ENCODE results near the gene ARHGAP18. TPM values are rescaled to one million over a fixed set of nuclear protein-coding genes. Genes with fewer than 3 reads are reported as not detected.

Gene ARHGAP18
- total and polyA plus RNA-seq, 2 of the 13 experiments (the other 11 are each of a cell fraction or from before 2014, with no cell fraction given): 58.2 to 115 TPM

DNA sequence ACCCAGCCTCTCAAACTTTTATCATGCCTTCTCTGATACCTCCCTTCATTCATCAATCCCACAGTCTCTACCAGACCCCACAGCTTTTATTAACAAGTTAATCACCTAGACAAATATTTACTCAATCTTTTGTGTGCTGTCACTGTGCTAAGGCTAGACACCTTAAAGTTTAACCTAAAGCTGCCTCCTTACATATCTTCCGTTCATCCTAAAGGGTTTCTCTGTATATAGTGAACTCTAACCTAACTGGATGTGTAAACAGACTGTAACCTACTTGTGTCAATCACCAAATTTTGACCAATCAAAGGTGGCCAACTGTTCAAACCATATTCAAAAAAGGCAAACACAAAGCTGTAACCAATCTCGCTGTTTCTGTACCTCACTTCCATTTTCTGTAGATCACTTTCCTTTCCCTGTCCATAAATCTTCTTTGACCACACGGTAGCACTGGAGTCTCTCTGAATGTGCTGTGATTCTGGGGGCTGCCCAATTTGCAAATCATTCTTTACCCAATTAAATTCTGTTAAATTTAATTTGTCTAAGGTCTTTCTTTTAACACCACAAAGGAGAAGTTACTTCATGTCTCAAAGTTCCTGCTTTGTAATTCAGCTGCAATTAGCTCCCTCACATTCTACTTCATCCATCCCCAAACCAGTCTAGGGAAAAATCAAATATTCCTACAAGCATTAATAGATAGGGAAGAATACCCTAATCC, 72.5 kb downstream of the ARHGAP18 start (continued):
- TF ChIP-seq, protein P1, sequence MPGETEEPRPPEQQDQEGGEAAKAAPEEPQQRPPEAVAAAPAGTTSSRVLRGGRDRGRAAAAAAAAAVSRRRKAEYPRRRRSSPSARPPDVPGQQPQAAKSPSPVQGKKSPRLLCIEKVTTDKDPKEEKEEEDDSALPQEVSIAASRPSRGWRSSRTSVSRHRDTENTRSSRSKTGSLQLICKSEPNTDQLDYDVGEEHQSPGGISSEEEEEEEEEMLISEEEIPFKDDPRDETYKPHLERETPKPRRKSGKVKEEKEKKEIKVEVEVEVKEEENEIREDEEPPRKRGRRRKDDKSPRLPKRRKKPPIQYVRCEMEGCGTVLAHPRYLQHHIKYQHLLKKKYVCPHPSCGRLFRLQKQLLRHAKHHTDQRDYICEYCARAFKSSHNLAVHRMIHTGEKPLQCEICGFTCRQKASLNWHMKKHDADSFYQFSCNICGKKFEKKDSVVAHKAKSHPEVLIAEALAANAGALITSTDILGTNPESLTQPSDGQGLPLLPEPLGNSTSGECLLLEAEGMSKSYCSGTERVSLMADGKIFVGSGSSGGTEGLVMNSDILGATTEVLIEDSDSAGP (CRISPR knock-in tag; IDR thresholded peaks at IDR 0.05; ENCODE audit: borderline replicate concordance): no peak
- TF ChIP-seq EZH2 (conservative IDR thresholded peaks at IDR 0.05; ENCODE audit: low read depth, low read length): no peak
- TF ChIP-seq SOX13 (IDR thresholded peaks at IDR 0.05): no peak
- peak in 1 of 2 experiments; percentile 79; a peak in 2 of 4 replicates for TF ChIP-seq SOX13 (CRISPR knock-in tag; conservative IDR thresholded peaks at IDR 0.05 in 1 of 2, IDR thresholded peaks at IDR 0.05 in 1 of 2)
- peak; percentile 52 for TF ChIP-seq ARID5B (CRISPR knock-in tag; IDR thresholded peaks at IDR 0.05)
- TF ChIP-seq, protein P2, sequence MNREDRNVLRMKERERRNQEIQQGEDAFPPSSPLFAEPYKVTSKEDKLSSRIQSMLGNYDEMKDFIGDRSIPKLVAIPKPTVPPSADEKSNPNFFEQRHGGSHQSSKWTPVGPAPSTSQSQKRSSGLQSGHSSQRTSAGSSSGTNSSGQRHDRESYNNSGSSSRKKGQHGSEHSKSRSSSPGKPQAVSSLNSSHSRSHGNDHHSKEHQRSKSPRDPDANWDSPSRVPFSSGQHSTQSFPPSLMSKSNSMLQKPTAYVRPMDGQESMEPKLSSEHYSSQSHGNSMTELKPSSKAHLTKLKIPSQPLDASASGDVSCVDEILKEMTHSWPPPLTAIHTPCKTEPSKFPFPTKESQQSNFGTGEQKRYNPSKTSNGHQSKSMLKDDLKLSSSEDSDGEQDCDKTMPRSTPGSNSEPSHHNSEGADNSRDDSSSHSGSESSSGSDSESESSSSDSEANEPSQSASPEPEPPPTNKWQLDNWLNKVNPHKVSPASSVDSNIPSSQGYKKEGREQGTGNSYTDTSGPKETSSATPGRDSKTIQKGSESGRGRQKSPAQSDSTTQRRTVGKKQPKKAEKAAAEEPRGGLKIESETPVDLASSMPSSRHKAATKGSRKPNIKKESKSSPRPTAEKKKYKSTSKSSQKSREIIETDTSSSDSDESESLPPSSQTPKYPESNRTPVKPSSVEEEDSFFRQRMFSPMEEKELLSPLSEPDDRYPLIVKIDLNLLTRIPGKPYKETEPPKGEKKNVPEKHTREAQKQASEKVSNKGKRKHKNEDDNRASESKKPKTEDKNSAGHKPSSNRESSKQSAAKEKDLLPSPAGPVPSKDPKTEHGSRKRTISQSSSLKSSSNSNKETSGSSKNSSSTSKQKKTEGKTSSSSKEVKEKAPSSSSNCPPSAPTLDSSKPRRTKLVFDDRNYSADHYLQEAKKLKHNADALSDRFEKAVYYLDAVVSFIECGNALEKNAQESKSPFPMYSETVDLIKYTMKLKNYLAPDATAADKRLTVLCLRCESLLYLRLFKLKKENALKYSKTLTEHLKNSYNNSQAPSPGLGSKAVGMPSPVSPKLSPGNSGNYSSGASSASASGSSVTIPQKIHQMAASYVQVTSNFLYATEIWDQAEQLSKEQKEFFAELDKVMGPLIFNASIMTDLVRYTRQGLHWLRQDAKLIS (CRISPR knock-in tag; IDR thresholded peaks at IDR 0.05): no peak
- TF ChIP-seq ZNF660 (CRISPR knock-in tag; IDR thresholded peaks at IDR 0.05; ENCODE audit: borderline replicate concordance, low read depth): no peak
- TF ChIP-seq ELF4 (CRISPR knock-in tag; IDR thresholded peaks at IDR 0.05; ENCODE audit: borderline replicate concordance): no peak
- TF ChIP-seq, protein P3, sequence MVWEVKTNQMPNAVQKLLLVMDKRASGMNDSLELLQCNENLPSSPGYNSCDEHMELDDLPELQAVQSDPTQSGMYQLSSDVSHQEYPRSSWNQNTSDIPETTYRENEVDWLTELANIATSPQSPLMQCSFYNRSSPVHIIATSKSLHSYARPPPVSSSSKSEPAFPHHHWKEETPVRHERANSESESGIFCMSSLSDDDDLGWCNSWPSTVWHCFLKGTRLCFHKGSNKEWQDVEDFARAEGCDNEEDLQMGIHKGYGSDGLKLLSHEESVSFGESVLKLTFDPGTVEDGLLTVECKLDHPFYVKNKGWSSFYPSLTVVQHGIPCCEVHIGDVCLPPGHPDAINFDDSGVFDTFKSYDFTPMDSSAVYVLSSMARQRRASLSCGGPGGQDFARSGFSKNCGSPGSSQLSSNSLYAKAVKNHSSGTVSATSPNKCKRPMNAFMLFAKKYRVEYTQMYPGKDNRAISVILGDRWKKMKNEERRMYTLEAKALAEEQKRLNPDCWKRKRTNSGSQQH (CRISPR knock-in tag; IDR thresholded peaks at IDR 0.05; ENCODE audit: low read depth): no peak
- no peak for TF ChIP-seq ZNF605 (CRISPR knock-in tag; IDR thresholded peaks at IDR 0.05)
- no peak for TF ChIP-seq ZNF737 (CRISPR knock-in tag; IDR thresholded peaks at IDR 0.05; ENCODE audit: borderline replicate concordance)
- TF ChIP-seq NFIC (IDR thresholded peaks at IDR 0.05; ENCODE audit: low read length): no peak
- TF ChIP-seq, protein P4, sequence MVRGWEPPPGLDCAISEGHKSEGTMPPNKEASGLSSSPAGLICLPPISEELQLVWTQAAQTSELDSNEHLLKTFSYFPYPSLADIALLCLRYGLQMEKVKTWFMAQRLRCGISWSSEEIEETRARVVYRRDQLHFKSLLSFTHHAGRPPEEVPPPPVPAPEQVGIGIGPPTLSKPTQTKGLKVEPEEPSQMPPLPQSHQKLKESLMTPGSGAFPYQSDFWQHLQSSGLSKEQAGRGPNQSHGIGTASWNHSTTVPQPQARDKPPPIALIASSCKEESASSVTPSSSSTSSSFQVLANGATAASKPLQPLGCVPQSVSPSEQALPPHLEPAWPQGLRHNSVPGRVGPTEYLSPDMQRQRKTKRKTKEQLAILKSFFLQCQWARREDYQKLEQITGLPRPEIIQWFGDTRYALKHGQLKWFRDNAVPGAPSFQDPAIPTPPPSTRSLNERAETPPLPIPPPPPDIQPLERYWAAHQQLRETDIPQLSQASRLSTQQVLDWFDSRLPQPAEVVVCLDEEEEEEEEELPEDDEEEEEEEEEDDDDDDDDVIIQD (CRISPR knock-in tag; IDR thresholded peaks at IDR 0.05; ENCODE audit: low read depth): peak; percentile 84; the same call in 1 of the 2 replicates
- no peak for TF ChIP-seq KLF11 (CRISPR knock-in tag; IDR thresholded peaks at IDR 0.05)
- no peak for TF ChIP-seq SP5 (CRISPR knock-in tag; IDR thresholded peaks at IDR 0.05; ENCODE audit: borderline replicate concordance, low read depth)
